ENCODE data around the gene DBNL. TPM values are rescaled to one million over a fixed set of nuclear protein-coding genes. Genes with fewer than 3 reads are reported as not detected.

The DBNL gene
- total RNA-seq, 1 donor from 2014 or later: 95.5 TPM

DNA sequence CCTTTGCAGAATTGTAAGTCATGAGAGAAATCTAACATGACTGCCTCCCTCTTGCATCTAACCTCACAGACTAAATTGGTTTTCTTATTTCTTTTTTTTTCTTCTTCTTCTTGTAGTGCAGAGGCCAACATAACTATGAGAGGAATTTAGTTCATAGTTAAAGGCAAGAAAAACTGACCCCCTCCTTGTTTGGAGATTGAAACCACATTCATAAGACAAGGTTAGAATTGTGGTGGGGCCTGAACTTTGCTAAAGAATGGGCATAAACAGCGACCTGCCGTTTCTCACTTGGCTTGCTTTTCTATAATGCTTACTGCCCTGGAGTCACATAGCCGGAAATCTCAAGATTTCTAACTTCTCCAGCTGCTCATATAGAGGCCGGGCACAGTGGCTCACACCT is 40.2 kb downstream of the DBNL start:
- Mint-ChIP-seq H3K4me1 (ENCODE audit: low read depth) (peaks cover 76% of the 10 kb centered on the region), H3K27ac (ENCODE audit: unreplicated experiment) (peak overlapping the region; percentile 82), H3K4me3 (ENCODE audit: unreplicated experiment) (no peak overlapping the region), H3K9me3 (ENCODE audit: low read depth) (no peaks in the 10 kb centered on the region), H3K27me3 (ENCODE audit: low read depth) (no peaks in the 10 kb centered on the region), H3K36me3 (ENCODE audit: low read depth) (no peaks in the 10 kb centered on the region)
- TF ChIP-seq, protein P1, sequence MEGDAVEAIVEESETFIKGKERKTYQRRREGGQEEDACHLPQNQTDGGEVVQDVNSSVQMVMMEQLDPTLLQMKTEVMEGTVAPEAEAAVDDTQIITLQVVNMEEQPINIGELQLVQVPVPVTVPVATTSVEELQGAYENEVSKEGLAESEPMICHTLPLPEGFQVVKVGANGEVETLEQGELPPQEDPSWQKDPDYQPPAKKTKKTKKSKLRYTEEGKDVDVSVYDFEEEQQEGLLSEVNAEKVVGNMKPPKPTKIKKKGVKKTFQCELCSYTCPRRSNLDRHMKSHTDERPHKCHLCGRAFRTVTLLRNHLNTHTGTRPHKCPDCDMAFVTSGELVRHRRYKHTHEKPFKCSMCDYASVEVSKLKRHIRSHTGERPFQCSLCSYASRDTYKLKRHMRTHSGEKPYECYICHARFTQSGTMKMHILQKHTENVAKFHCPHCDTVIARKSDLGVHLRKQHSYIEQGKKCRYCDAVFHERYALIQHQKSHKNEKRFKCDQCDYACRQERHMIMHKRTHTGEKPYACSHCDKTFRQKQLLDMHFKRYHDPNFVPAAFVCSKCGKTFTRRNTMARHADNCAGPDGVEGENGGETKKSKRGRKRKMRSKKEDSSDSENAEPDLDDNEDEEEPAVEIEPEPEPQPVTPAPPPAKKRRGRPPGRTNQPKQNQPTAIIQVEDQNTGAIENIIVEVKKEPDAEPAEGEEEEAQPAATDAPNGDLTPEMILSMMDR (IDR thresholded peaks at IDR 0.05): no peak
- no peak for DNase-seq (ENCODE audit: low spot score)

DNA sequence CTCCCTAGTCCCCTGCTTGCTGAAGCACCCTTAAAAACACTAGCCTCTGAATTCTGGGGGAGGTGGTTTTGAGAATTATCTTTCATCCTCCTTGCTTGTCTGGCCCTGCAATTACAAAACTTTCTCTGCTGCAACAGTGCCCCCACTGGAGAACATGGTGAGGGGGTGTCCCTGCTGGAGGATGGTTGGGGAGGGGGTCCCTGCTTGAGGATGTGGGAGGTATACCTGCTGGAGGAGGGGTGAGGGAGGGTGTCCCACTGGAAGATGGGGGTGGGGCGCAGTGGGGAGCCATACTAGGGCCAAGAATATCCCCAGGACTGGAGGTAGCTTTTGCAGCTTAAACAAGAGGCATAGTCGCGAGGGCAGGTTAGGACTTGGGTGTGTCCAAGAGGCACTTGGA is 41.0 kb downstream of the DBNL start:
- no peak for DNase-seq (ENCODE audit: low spot score)

DNA sequence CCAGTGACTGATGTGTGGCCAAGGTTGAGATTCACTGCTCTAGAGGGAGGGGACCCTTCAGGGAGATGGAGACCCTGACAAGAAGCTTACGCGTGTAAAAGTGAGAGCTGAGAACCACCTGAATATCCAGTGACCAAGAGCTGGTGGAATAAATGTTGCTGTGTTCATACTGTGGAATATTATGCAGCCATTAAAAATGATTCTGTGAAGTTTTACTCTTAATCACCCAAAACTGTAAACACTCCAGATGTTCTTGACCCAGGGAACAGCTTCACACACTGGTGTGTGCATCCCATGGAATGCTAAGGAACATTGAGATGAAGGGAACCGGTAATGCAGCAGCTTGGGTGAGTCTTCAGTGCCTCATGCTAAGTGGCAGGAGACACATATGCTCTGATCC is 42.1 kb downstream of the DBNL start:
- H3K27ac Mint-ChIP-seq (ENCODE audit: unreplicated experiment): peak overlapping the region; percentile 87
- H3K27me3 Mint-ChIP-seq (ENCODE audit: low read depth): no peaks in the 10 kb centered on the region
- TF ChIP-seq, protein P1 (IDR thresholded peaks at IDR 0.05): no peak
- H3K4me1 Mint-ChIP-seq (ENCODE audit: low read depth): peaks cover 76% of the 10 kb centered on the region
- H3K4me3 Mint-ChIP-seq (ENCODE audit: unreplicated experiment): no peak overlapping the region
- H3K9me3 Mint-ChIP-seq (ENCODE audit: low read depth): no peaks in the 10 kb centered on the region
- DNase-seq (ENCODE audit: low spot score): no peak
- H3K36me3 Mint-ChIP-seq (ENCODE audit: low read depth): no peaks in the 10 kb centered on the region

More for the DNA sequence above, 41.0 kb downstream of the DBNL start:
- peak overlapping the region; percentile 82 for H3K27ac Mint-ChIP-seq (ENCODE audit: unreplicated experiment)
- no peak overlapping the region for H3K4me3 Mint-ChIP-seq (ENCODE audit: unreplicated experiment)
- TF ChIP-seq, protein P1 (IDR thresholded peaks at IDR 0.05): peak; percentile 44
- peaks cover 82% of the 10 kb centered on the region for H3K4me1 Mint-ChIP-seq (ENCODE audit: low read depth)
- H3K36me3 Mint-ChIP-seq (ENCODE audit: low read depth): no peaks in the 10 kb centered on the region
- no peaks in the 10 kb centered on the region for H3K27me3 Mint-ChIP-seq (ENCODE audit: low read depth)
- H3K9me3 Mint-ChIP-seq (ENCODE audit: low read depth): no peaks in the 10 kb centered on the region

GRCh38 chr7:44087911-44088838 is 43.7 kb downstream of the DBNL start:
- peaks cover 68% of the 10 kb centered on the region for H3K4me1 Mint-ChIP-seq (ENCODE audit: low read depth)
- peak; percentile 85 for DNase-seq (ENCODE audit: low spot score)
- H3K9me3 Mint-ChIP-seq (ENCODE audit: low read depth): peaks cover under 1% of the 10 kb centered on the region
- H3K27me3 Mint-ChIP-seq (ENCODE audit: low read depth): no peaks in the 10 kb centered on the region
- TF ChIP-seq, protein P1 (IDR thresholded peaks at IDR 0.05): no peak
- peak overlapping the region; percentile 87 for H3K27ac Mint-ChIP-seq (ENCODE audit: unreplicated experiment)
- no peaks in the 10 kb centered on the region for H3K36me3 Mint-ChIP-seq (ENCODE audit: low read depth)
- no peak overlapping the region for H3K4me3 Mint-ChIP-seq (ENCODE audit: unreplicated experiment)

DNA sequence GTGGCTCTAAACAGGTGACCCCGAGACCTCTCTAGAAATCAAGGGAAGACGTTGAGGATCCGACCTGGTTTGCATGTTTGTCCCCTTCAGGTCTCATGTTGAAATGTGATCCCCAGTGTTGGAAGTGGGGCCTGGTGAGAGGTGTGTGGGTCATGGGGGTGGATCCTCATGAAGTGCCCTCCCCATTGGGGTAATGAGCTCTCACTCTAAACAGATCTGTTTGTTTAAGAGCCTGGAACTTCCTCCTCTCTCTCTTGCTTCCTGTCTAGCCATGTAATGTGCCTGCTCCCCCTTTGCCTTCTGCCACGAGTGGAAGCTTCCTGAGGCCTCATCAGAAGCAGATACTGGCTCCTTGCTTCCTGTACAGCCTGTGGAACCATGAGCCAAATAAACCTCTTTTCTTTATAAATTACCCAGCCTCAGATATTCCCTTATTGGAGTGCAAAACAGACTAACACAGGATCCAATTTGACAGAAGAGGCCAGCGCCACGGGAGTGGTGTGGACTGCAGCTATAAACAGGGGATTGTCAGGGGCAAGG is 48.7 kb downstream of the DBNL start:
- DNase-seq (ENCODE audit: low spot score): no peak
- H3K36me3 Mint-ChIP-seq (ENCODE audit: low read depth): no peaks in the 10 kb centered on the region
- peaks cover 4% of the 10 kb centered on the region for H3K9me3 Mint-ChIP-seq (ENCODE audit: low read depth)
- TF ChIP-seq, protein P1 (IDR thresholded peaks at IDR 0.05): no peak
- H3K4me3 Mint-ChIP-seq (ENCODE audit: unreplicated experiment): no peak overlapping the region
- H3K27me3 Mint-ChIP-seq (ENCODE audit: low read depth): no peaks in the 10 kb centered on the region
- no peak overlapping the region for H3K27ac Mint-ChIP-seq (ENCODE audit: unreplicated experiment)
- peaks cover 55% of the 10 kb centered on the region for H3K4me1 Mint-ChIP-seq (ENCODE audit: low read depth)

Data from chondrocyte (in vitro differentiated cells).